OCI-LY7 (cell line): ENCODE measurements around the gene HPSE2.

Experiments
- EZH2phosphoT487 ChIP-seq: fragments of 200-600 bp; sonication (generic); IDR thresholded peaks from 2 replicates; pipeline ENCODE4 v1.6.1; 2018; ENCODE audit warnings: low read depth, borderline replicate concordance, mild to moderate bottlenecking, mixed run types, antibody characterized with exemption, low read length, moderate library complexity, mixed read lengths
- TF ChIP-seq, protein P1 (sequence below): fragments of 200-600 bp; sonication (generic); conservative IDR thresholded peaks from 2 replicates; pipeline ENCODE4 v1.5.1; 2014; ENCODE audit warnings: mild to moderate bottlenecking, antibody characterized with exemption, low read length, moderate library complexity, mixed read lengths

DNA sequence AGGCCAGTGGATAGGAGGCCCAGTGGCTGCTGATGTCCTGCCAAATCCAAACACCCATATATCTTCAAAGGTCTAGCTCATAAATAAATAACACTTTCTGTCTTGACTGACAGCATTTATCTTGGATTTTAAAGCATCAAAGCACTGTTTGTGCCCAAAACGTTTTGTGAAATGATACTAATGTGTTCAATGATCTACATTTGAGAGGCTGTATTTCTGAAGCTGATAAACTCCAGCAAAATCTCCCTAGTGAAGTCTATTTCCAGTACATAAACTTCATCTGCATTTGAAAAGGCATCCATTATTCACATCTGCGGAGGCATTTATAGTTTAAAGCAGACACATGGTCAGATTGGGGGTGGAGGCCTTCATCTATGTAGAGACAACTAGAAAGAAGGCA is 276.3 kb downstream of the HPSE2 start:
- TF ChIP-seq, protein P1, sequence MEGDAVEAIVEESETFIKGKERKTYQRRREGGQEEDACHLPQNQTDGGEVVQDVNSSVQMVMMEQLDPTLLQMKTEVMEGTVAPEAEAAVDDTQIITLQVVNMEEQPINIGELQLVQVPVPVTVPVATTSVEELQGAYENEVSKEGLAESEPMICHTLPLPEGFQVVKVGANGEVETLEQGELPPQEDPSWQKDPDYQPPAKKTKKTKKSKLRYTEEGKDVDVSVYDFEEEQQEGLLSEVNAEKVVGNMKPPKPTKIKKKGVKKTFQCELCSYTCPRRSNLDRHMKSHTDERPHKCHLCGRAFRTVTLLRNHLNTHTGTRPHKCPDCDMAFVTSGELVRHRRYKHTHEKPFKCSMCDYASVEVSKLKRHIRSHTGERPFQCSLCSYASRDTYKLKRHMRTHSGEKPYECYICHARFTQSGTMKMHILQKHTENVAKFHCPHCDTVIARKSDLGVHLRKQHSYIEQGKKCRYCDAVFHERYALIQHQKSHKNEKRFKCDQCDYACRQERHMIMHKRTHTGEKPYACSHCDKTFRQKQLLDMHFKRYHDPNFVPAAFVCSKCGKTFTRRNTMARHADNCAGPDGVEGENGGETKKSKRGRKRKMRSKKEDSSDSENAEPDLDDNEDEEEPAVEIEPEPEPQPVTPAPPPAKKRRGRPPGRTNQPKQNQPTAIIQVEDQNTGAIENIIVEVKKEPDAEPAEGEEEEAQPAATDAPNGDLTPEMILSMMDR = no peak
- TF ChIP-seq EZH2phosphoT487 = no peak
